Dendritic cell treated with granulocyte-macrophage colony-stimulating factor and Interleukin-4, amounts not matched to agents 40 ng/mL and 50 ng/mL, for 4 days (primary cell): Measurements from ENCODE around the gene RAB11FIP3.

Experiments
- H3K27ac Mint-ChIP-seq: one replicate; pipeline ENCODE4 v1.8.0; 2022; ENCODE audit warnings: mild to moderate bottlenecking, mixed read lengths
- H3K27me3 Mint-ChIP-seq: one replicate; pipeline ENCODE4 v1.8.0; 2022; ENCODE audit warnings: mild to moderate bottlenecking, mixed read lengths
- H3K36me3 Mint-ChIP-seq: one replicate; pipeline ENCODE4 v1.8.0; 2022; ENCODE audit warnings: low read depth, mixed read lengths
- H3K4me1 Mint-ChIP-seq: one replicate; pipeline ENCODE4 v1.8.0; 2022; ENCODE audit warnings: low read depth, mixed read lengths
- H3K4me3 Mint-ChIP-seq: one replicate; pipeline ENCODE4 v1.8.0; 2022; ENCODE audit warnings: mild to moderate bottlenecking, moderate library complexity, mixed read lengths
- H3K9me3 Mint-ChIP-seq: one replicate; pipeline ENCODE4 v1.8.0; 2022; ENCODE audit warnings: mixed read lengths
- intact Hi-C: fragments of 100-400 bp; cut with micrococcal nuclease; formaldehyde crosslinking; loops from one replicate; pipeline ENCODE4 v1.15.0; 2022

RAB11FIP3 gene

GRCh38 chr16:522320-523096 is 97.1 kb downstream of the RAB11FIP3 start:
- Mint-ChIP-seq H3K4me3 (no peak overlapping the region), H3K27me3 (no peaks in the 10 kb centered on the region), H3K4me1 (peaks cover 38% of the 10 kb centered on the region), H3K9me3 (no peaks in the 10 kb centered on the region), H3K27ac (no peak overlapping the region), H3K36me3 (peaks cover 18% of the 10 kb centered on the region)
- intact Hi-C loops, result no loop called here

DNA sequence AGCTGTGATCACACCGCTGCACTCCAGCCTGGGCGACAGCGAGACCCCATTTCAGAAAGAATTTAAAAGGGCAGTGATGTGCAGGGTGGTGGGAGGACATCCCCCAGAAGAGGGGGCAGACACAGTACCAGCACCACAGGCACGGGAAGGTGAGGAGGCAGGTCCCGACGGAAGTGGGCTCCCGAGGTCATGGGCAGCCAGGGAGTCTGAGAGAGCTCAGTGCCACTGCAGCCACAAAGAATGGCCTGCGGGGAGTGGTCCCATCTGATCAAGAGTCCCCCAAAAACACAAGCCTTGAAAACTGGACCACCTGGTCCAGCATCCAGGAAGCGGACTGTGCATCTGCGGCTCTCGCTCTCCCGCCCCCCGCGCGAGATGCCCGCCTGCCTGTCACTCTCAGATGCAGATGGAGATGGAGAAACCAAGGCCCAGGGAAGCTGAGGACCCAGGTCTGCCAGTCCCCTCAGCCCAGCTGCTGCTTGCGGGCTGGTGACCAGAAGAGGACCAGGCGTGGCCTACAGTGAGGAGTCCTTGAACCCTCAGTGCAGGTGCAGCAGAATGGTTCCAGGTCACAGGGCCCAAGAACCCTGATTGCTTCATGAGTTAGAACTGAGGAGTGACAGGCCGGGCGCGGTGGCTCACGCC is 97.8 kb downstream of the RAB11FIP3 start:
- H3K4me3 Mint-ChIP-seq, result no peak overlapping the region
- peaks cover 19% of the 10 kb centered on the region for H3K36me3 Mint-ChIP-seq
- H3K27ac Mint-ChIP-seq, result no peak overlapping the region

GRCh38 chr16:524274-525040 is 99.0 kb downstream of the RAB11FIP3 start:
- H3K27ac Mint-ChIP-seq, result no peak overlapping the region
- H3K9me3 Mint-ChIP-seq, result no peaks in the 10 kb centered on the region
- intact Hi-C loops, result no loop called here
- H3K27me3 Mint-ChIP-seq, result no peaks in the 10 kb centered on the region
- peaks cover 49% of the 10 kb centered on the region for H3K4me1 Mint-ChIP-seq
- H3K36me3 Mint-ChIP-seq, result peaks cover 31% of the 10 kb centered on the region
- H3K4me3 Mint-ChIP-seq, result no peak overlapping the region

More for the DNA sequence above, 97.8 kb downstream of the RAB11FIP3 start:
- Mint-ChIP-seq H3K4me1 (peaks cover 38% of the 10 kb centered on the region), H3K9me3 (no peaks in the 10 kb centered on the region), H3K27me3 (no peaks in the 10 kb centered on the region)
- intact Hi-C loops, result no loop called here

DNA sequence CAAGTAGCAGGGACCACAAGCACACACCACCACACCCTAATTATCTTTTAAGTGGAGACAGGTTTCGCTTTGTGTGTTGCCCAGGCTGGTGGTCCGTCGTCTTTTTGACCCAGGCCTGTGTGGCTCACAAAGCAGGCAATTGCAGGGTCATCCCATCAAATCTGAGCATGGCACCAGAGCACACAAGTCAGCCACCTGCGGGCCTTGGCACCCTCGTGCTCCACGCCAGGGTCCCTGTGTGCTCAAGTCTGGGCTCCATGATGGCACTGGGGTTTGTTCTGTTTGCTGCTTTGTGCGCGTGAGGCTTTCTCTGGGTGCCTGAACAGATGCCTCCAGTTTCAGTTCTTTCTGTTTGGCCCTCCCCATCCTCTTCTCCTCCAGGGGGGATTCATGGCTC is 99.7 kb downstream of the RAB11FIP3 start:
- Mint-ChIP-seq H3K36me3 (peaks cover 34% of the 10 kb centered on the region), H3K9me3 (no peaks in the 10 kb centered on the region), H3K4me1 (peaks cover 55% of the 10 kb centered on the region), H3K27ac (peak overlapping the region; percentile 84), H3K4me3 (no peak overlapping the region), H3K27me3 (no peaks in the 10 kb centered on the region)
- intact Hi-C loops, result no loop called here

- Mint-ChIP-seq H3K27me3 (no peaks in the 10 kb centered on the region), H3K9me3 (no peaks in the 10 kb centered on the region), H3K36me3 (peaks cover 34% of the 10 kb centered on the region), H3K4me3 (peak overlapping the region; percentile 82), H3K4me1 (peaks cover 60% of the 10 kb centered on the region), H3K27ac (peak overlapping the region; percentile 84)
- intact Hi-C loops, result no loop called here
Measured at GRCh38 chr16:525520-526180, 100.2 kb downstream of the RAB11FIP3 start.

DNA sequence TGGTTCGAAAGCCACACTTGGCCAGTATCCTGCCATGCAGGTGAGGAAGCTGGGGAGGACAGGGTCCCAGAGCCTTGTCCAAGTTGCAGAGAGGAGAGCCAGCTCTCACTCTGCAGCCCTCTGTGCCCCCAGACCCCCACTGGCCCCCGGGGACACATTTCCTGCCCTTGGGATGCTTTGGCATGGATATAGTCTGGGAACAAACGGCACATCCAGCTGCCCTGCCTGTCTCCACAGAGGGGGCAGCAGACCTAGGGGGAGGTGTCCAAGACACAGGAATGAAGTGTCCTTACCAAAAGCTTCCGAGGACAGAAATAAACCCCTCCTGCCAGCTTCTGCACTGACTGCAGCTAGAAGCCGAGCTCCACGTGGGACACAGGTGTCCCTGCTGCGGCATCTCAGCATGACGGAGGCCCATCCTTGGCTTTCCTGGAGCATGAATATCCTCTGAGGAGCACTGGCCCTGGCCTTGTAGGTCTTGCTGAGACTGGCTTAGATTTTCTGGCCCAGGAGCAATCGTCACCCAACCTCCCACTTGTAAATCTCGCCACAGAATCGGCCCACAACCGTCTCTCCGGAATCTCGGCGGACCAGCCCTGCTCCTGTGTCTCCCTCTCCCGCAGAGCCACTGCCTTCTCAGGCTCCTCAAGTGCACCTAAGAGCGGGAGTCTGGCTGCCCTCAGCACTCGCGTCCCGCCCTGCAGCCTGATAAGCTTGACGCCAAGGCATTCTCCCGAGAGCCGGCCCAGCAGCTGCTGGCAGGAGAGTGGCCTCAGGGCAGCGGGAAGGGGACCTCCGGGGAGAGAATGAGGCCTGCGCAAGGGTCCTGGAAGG is 100.9 kb downstream of the RAB11FIP3 start:
- H3K4me1 Mint-ChIP-seq, result peaks cover 61% of the 10 kb centered on the region
- peak overlapping the region; percentile 82 for H3K4me3 Mint-ChIP-seq
- no peaks in the 10 kb centered on the region for H3K9me3 Mint-ChIP-seq
- H3K27ac Mint-ChIP-seq, result peak overlapping the region; percentile 84
- intact Hi-C loops, result no loop called here
- H3K36me3 Mint-ChIP-seq, result peaks cover 31% of the 10 kb centered on the region
- H3K27me3 Mint-ChIP-seq, result no peaks in the 10 kb centered on the region

GRCh38 chr16:527015-527903 is 101.8 kb downstream of the RAB11FIP3 start, which contains the start of gene CAPN15:
CAPN15 (plus strand) TSS chr16:527712; CDS start chr16:546839, 19,127 bp downstream.
- no peaks in the 10 kb centered on the region for H3K27me3 Mint-ChIP-seq
- peaks cover 61% of the 10 kb centered on the region for H3K4me1 Mint-ChIP-seq
- peak within 1 kb of the TSS; percentile 89 for H3K27ac Mint-ChIP-seq
- H3K9me3 Mint-ChIP-seq, result no peaks in the 10 kb centered on the region
- peak within 1 kb of the TSS; percentile 89 for H3K4me3 Mint-ChIP-seq
- peaks cover 31% of the 10 kb centered on the region for H3K36me3 Mint-ChIP-seq
- intact Hi-C loops, result no loop called here

DNA sequence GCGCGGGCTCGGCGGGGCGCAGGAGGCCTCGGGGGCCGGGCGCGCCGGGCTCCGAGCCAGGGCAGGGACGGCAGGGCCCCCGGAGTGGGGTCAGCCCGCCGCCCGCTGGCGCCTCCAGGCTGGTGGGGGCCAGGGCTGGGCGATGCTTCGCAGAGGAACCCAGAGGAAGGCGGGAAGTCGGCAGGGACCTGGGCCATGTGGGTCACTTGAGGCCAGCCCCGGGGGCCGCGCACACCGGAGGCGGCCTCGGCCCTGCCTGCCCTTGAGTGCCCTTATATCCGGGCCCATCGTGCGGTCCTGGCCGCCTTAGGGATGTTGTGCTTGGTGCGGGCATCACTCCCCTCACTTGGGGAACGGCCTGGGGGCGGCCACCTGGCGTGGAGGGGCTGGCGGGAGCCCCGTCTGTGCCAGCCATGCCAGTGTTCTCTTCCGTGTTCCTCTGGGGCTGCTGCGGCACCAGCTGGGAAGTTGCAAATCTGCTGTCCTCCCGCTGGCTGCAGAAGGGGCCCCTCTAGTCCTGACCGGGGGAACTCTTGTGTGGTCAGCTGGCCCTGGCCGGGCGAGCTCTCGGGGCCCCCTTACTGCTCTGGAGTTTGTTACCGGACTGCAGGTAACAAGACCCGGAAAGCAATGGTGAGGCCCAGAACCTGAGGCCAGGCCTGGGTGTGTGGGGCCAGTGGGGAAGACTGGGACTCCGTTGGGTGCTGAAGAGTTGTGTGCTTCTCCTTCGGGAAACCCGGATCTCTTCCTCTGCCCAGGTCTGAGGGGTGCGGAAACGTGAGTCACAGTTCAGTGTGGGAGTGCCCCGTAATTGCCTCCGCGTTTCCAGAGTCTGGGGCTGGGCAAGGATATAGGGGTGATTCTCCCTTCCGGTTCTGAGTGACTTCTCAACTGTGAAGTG is 102.9 kb downstream of the RAB11FIP3 start:
- Mint-ChIP-seq H3K36me3 (peaks cover 32% of the 10 kb centered on the region), H3K4me3 (peak overlapping the region; percentile 89), H3K4me1 (peaks cover 57% of the 10 kb centered on the region), H3K27me3 (no peaks in the 10 kb centered on the region), H3K9me3 (no peaks in the 10 kb centered on the region), H3K27ac (peak overlapping the region; percentile 89)
- intact Hi-C loops, result no loop called here

- no peaks in the 10 kb centered on the region for H3K27me3 Mint-ChIP-seq
- intact Hi-C loops, result no loop called here
- peaks cover 39% of the 10 kb centered on the region for H3K36me3 Mint-ChIP-seq
- peaks cover 57% of the 10 kb centered on the region for H3K4me1 Mint-ChIP-seq
- H3K9me3 Mint-ChIP-seq, result no peaks in the 10 kb centered on the region
- H3K27ac Mint-ChIP-seq, result peak overlapping the region; percentile 89
- peak overlapping the region; percentile 89 for H3K4me3 Mint-ChIP-seq
Measured at GRCh38 chr16:529012-529575, 103.6 kb downstream of the RAB11FIP3 start.

GRCh38 chr16:530111-530817 is 104.8 kb downstream of the RAB11FIP3 start:
- Mint-ChIP-seq H3K4me1 (peaks cover 61% of the 10 kb centered on the region), H3K36me3 (peaks cover 48% of the 10 kb centered on the region), H3K27ac (peak overlapping the region; percentile 45), H3K9me3 (no peaks in the 10 kb centered on the region), H3K4me3 (peak overlapping the region; percentile 39), H3K27me3 (no peaks in the 10 kb centered on the region)
- intact Hi-C loops, result no loop called here
